ENCODE results near the gene CASK.

DNA sequence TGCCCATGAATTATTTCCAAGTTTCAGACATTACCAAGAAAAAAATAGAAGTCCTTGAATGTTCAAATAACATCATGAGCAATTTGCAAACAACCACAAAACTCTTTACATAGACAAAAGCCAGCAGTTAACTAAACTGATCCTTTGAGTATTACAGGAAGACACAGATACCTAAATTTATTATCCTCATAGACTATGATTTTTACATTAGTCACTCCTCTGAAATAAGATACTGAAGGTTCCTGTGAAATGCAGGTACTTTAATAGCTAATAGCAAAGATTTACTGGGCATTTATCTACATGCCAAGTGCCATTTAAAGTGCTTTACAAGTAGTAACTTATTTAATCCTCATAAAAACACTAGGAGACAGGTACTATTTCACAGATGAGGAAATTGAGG is 161.7 kb downstream of the CASK start:
- TF ChIP-seq EZH2 (IDR thresholded peaks at IDR 0.05; ENCODE audit: borderline replicate concordance, low read length): no peak
- TF ChIP-seq, protein P1, sequence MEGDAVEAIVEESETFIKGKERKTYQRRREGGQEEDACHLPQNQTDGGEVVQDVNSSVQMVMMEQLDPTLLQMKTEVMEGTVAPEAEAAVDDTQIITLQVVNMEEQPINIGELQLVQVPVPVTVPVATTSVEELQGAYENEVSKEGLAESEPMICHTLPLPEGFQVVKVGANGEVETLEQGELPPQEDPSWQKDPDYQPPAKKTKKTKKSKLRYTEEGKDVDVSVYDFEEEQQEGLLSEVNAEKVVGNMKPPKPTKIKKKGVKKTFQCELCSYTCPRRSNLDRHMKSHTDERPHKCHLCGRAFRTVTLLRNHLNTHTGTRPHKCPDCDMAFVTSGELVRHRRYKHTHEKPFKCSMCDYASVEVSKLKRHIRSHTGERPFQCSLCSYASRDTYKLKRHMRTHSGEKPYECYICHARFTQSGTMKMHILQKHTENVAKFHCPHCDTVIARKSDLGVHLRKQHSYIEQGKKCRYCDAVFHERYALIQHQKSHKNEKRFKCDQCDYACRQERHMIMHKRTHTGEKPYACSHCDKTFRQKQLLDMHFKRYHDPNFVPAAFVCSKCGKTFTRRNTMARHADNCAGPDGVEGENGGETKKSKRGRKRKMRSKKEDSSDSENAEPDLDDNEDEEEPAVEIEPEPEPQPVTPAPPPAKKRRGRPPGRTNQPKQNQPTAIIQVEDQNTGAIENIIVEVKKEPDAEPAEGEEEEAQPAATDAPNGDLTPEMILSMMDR (IDR thresholded peaks at IDR 0.05; ENCODE audit: low read length): no peak

All from OCI-LY1 (cell line).